Lung (tissue), 12 donors: Measurements from ENCODE around the gene NANOGP8. TPM values are rescaled to one million over a fixed set of nuclear protein-coding genes. Genes with fewer than 3 reads are reported as not detected.

Source experiments
- ATAC-seq: fragments of 200-7000 bp; cut with Tn5 transposase; one replicate; pipeline ENCODE4 v1.9.1; 2020; ENCODE audit warnings: moderate number of reproducible peaks; ENCODE audit not compliant: insufficient read depth, low FRiP score
- DNase-seq, 3 donors: peaks; one replicate each; pipeline ENCODE4 v3.0.0-alpha.2; 2013 to 2017
- H3K27ac ChIP-seq, 2 donors: one replicate each; pipeline ENCODE4 v1.5.1; 2013; ENCODE audit warnings: mild to moderate bottlenecking in 2 of 2, moderate library complexity in 2 of 2, control low read depth in 1 of 2, inconsistent platforms in 1 of 2, low read depth in 1 of 2, low read length in 1 of 2
- H3K27me3 ChIP-seq, 3 donors: one replicate each; pipeline ENCODE4 v1.5.1; 2013; ENCODE audit warnings: low read length in 2 of 3; ENCODE audit not compliant: control insufficient read depth in 3 of 3, insufficient read depth in 3 of 3
- H3K36me3 ChIP-seq, 4 donors: one replicate each; pipeline ENCODE4 v1.5.1; 2013; ENCODE audit warnings: low read length in 4 of 4, mild to moderate bottlenecking in 1 of 4, moderate library complexity in 1 of 4; ENCODE audit not compliant: control insufficient read depth in 4 of 4, insufficient read depth in 4 of 4
- H3K4me1 ChIP-seq, 5 donors: one replicate each; pipeline ENCODE4 v1.5.1; 2013; ENCODE audit warnings: low read length in 5 of 5, mild to moderate bottlenecking in 2 of 5, moderate library complexity in 1 of 5; ENCODE audit not compliant: control insufficient read depth in 5 of 5, insufficient read depth in 5 of 5
- H3K4me3 ChIP-seq: one replicate; pipeline ENCODE4 v1.5.1; 2013; ENCODE audit warnings: mild to moderate bottlenecking, control low read depth, moderate library complexity
- H3K9ac ChIP-seq, 2 donors: one replicate each; pipeline ENCODE4 v1.5.1; 2013; ENCODE audit warnings: low read length in 2 of 2, control low read depth in 1 of 2; ENCODE audit not compliant: insufficient read depth in 1 of 2
- H3K9me3 ChIP-seq, 4 donors: one replicate each; pipeline ENCODE4 v1.5.1; 2013; ENCODE audit warnings: low read length in 3 of 4, mild to moderate bottlenecking in 1 of 4, moderate library complexity in 1 of 4; ENCODE audit not compliant: control insufficient read depth in 4 of 4, insufficient read depth in 3 of 4
- WGBS, 2 donors: extraction: QIAGEN DNeasy Blood & Tissue Kit; methylation state at CpG; one replicate each; pipeline ENCODE4 v1.1.7; 2013; 5-methylcytosine and 5-hydroxymethylcytosine counted together
- polyA plus RNA-seq, 2 donors: library from polyadenylated mRNA; stranded (reverse); fragments of 200-250 nt; gene quantifications; one replicate each; pipeline ENCODE4 v1.2.1, GENCODE V29; 2013
- total RNA-seq, 2 donors: library from RNA; depleted of rRNA in 1 of 2; stranded (reverse); fragments of >200 nt in 1 of 2; gene quantifications; one replicate each; pipeline ENCODE4 v1.2.1, GENCODE V29; 2014 to 2021
- TF ChIP-seq, protein P1 (sequence below): IDR thresholded peaks from 2 replicates; pipeline ENCODE4 v1.5.1; 2012; ENCODE audit warnings: mild to moderate bottlenecking; ENCODE audit errors: control extremely low read depth, extremely low read depth
- donor health status: control.
- donor health status: control.
- donor health status: Bipolar disorder and iron deficiency.
- donor health status: healthy.
- donor health status: DM: yes; HTN: yes; CAD: no.

Gene NANOGP8
- total and polyA plus RNA-seq, 4 donors, result 0.88 to 0.92 TPM; not detected in 2

DNA sequence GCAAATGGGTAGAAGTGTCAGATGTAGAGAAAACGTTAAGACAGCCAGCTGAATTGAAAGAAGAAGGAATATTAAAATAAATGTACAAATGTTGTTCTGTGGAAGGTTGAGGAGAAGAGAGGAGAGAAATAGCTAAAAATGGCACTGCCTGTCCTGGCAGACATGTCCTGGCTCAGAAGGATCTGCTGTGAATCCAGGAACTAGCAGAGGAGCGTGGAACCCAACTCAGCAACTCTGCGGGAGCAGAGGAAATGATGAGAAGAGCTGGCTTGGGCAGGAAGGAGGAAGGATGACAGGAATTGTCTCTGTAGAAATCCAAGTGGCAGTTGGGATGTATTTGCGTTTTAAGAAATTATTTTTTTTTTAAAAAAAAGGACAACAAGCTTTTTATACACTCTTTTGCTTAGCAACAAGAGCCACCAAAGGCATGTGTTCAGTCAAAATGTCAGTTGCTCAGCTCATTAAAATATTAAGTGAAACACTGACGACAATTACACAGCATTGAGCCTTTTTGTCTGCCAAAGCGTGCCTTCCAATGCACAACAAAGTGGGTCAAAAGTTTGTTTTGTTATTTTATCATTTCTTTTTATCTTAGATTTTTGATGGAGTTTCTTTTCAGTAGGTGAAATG is 16.1 kb downstream of the NANOGP8 start:
- no peak overlapping the region for H3K27ac ChIP-seq
- 55 to 67% methylated on average over 6 of the region's 6 CpGs for WGBS, 2 donors
- TF ChIP-seq, protein P1, sequence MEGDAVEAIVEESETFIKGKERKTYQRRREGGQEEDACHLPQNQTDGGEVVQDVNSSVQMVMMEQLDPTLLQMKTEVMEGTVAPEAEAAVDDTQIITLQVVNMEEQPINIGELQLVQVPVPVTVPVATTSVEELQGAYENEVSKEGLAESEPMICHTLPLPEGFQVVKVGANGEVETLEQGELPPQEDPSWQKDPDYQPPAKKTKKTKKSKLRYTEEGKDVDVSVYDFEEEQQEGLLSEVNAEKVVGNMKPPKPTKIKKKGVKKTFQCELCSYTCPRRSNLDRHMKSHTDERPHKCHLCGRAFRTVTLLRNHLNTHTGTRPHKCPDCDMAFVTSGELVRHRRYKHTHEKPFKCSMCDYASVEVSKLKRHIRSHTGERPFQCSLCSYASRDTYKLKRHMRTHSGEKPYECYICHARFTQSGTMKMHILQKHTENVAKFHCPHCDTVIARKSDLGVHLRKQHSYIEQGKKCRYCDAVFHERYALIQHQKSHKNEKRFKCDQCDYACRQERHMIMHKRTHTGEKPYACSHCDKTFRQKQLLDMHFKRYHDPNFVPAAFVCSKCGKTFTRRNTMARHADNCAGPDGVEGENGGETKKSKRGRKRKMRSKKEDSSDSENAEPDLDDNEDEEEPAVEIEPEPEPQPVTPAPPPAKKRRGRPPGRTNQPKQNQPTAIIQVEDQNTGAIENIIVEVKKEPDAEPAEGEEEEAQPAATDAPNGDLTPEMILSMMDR, result no peak

DNA sequence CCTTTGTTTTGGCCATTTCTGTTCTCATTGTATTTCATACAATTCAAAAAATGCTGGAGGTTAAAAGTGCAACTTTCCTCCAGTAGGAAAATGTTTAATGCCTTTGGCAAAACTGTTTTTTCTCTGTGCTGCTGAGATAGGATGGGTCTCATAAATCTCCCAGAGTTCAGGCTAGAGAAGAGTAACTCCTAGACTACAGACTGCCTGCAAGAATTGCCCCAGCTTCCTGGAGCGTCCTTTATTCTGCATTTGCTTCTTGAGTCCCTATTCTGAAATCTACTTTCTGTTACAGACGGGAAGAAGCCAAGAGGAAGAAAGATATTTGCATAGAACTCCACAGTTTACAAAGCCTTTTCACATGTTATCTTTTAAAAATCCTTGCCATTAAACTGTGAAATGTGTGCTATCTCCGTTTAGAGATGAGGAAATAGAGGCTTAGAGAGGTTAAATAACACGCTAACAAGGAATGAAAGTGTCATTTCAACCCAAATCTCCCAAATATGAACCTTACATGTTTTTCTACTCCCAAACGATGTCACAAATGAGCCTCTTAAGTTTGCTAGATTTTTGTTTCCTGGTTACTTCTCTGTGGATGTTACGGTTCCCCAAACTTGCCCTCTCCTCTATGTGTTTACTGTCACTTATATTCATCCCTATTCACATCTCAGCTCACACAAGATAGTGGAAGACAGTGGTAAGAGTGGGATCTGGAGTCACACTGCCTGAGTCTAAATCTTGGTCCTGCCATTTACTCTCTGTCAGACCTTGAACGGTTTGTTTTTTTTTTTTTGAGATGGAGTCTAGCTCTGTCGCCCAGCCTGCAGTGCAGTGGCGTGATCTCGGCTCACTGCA is 17.4 kb downstream of the NANOGP8 start:
- 47 to 49% methylated on average over 10 of the region's 10 CpGs for WGBS, 2 donors
- Histone ChIP-seq H3K4me1 (peaks cover 0 to 25% (median 0%) of the 10 kb centered on the region in 5 donors), H3K9ac (no peak overlapping the region), H3K36me3 (no peaks in the 10 kb centered on the region), H3K4me3 (no peak overlapping the region), H3K9me3 (no peaks in the 10 kb centered on the region), H3K27ac (no peak overlapping the region), H3K27me3 (no peaks in the 10 kb centered on the region)
- DNase-seq (peak in 2 of 3 donors; percentile 26 to 29), ATAC-seq (no peak)
- TF ChIP-seq, protein P1, result no peak

More for the DNA sequence above, 16.1 kb downstream of the NANOGP8 start:
- DNase-seq, result peak; percentile 28 to 76 (median 73)
- ATAC-seq, result no peak
- no peak overlapping the region for H3K4me3 ChIP-seq
- H3K9ac ChIP-seq, result no peak overlapping the region
- peaks cover 0 to 25% (median 0%) of the 10 kb centered on the region in 5 donors for H3K4me1 ChIP-seq
- no peaks in the 10 kb centered on the region for H3K9me3 ChIP-seq
- no peaks in the 10 kb centered on the region for H3K27me3 ChIP-seq
- H3K36me3 ChIP-seq, result no peaks in the 10 kb centered on the region

DNA sequence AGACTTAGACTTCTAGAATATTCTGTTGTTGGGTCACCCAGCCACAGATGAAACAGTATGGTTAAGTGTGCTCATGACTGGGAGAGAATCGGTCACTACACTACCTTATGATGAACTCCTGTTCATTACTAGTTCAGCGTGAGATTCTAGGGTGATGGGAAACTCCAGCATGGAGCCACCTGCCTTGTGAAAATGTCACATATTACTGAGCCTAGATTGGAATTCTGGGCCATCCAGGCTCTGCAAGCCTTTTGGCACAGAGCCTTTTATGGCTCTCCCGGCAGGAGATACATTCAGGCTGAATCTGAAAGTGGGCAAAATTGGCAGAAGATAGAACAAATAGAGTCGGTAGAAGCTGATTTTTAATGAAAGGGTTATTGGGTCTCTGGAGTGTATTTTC is 19.0 kb downstream of the NANOGP8 start:
- H3K4me1 ChIP-seq, result peaks cover 0 to 30% (median 0%) of the 10 kb centered on the region in 5 donors
- WGBS, 2 donors, result 83 to 93% methylated on average over 4 of the region's 4 CpGs
- no peaks in the 10 kb centered on the region for H3K9me3 ChIP-seq
- ATAC-seq (no peak), DNase-seq (no peak)
- H3K36me3 ChIP-seq, result no peaks in the 10 kb centered on the region
- no peak overlapping the region for H3K9ac ChIP-seq
- no peak overlapping the region for H3K4me3 ChIP-seq
- TF ChIP-seq, protein P1, result no peak
- H3K27me3 ChIP-seq, result no peaks in the 10 kb centered on the region
- no peak overlapping the region for H3K27ac ChIP-seq
